Right cardiac atrium (tissue), 5 donors: ENCODE measurements around the gene CNKSR1. TPM values are rescaled to one million over a fixed set of nuclear protein-coding genes. Genes with fewer than 3 reads are reported as not detected.

ENCODE experiments used
- ATAC-seq, 2 donors: fragments of 200-7000 bp; cut with Tn5 transposase; one replicate each; pipeline versions ENCODE4 v1.8.0 to v1.9.1; 2020; ENCODE audit warnings: moderate library complexity in 2 of 2, mild to moderate bottlenecking in 1 of 2
- DNase-seq, 3 donors: peaks; one replicate each; pipeline ENCODE4 v3.0.0-alpha.2; 2020
- H3K27ac ChIP-seq: one replicate; pipeline ENCODE4 v1.5.1; 2013; ENCODE audit warnings: mild to moderate bottlenecking, low read length, control low read depth, moderate library complexity
- H3K27me3 ChIP-seq: one replicate; pipeline ENCODE4 v1.6.1; 2013; ENCODE audit not compliant: control insufficient read depth, insufficient read depth
- H3K4me1 ChIP-seq: one replicate; pipeline ENCODE4 v1.6.1; 2013; ENCODE audit warnings: low read length; ENCODE audit not compliant: control insufficient read depth, insufficient read depth
- H3K4me3 ChIP-seq: one replicate; pipeline ENCODE4 v1.5.1; 2013; ENCODE audit warnings: low read length, control low read depth
- H3K9me3 ChIP-seq: one replicate; pipeline ENCODE4 v1.6.1; 2013; ENCODE audit warnings: low read length; ENCODE audit not compliant: control insufficient read depth
- WGBS: extraction: QIAGEN DNeasy Blood & Tissue Kit; methylation state at CpG from one replicate; pipeline ENCODE4 v1.1.7; 2013; 5-methylcytosine and 5-hydroxymethylcytosine counted together
- intact Hi-C, 4 donors: fragments of 100-400 bp; cut with DNase I; formaldehyde crosslinking; loops; one replicate each; pipeline versions ENCODE4 v1.11.0 to v1.14.0; 2022 to 2023
- polyA plus RNA-seq: library from polyadenylated mRNA; stranded (reverse); fragments of 200-250 nt; gene quantifications from one replicate; pipeline ENCODE4 v1.2.3, GENCODE V29; 2013
- total RNA-seq, 4 donors: library from RNA; stranded (reverse); fragmentation: NEBNext Ultra II Directional; extraction: Animal tissue kit (Norgen Biotek cat#: 25700); gene quantifications; one replicate each; pipeline ENCODE4 v1.2.1, GENCODE V29; 2021
- donor health status: healthy with polysubstance abuse.
- donor health status: DM: no; HTN: yes; CAD: no.
- donor health status: DM: no; HTN: no; CAD: no.
- donor health status: DM: no; HTN: yes; CAD: no; lungs with severe emphysema.
- donor health status: DM: yes; HTN: yes; CAD: no.

The CNKSR1 gene
- total and polyA plus RNA-seq, 5 donors = 0.62 to 1.8 (median 1.3) TPM

GRCh38 chr1:26148887-26149286, 28.4 kb upstream of the CNKSR1 start:
- intact Hi-C loops = loop anchor here (5.0 to 10.0 kb wide), 5 partner anchors 42 to 117 kb away; no protein-coding TSS in a partner anchor
- DNase-seq (no peak), ATAC-seq (no peak)

DNA sequence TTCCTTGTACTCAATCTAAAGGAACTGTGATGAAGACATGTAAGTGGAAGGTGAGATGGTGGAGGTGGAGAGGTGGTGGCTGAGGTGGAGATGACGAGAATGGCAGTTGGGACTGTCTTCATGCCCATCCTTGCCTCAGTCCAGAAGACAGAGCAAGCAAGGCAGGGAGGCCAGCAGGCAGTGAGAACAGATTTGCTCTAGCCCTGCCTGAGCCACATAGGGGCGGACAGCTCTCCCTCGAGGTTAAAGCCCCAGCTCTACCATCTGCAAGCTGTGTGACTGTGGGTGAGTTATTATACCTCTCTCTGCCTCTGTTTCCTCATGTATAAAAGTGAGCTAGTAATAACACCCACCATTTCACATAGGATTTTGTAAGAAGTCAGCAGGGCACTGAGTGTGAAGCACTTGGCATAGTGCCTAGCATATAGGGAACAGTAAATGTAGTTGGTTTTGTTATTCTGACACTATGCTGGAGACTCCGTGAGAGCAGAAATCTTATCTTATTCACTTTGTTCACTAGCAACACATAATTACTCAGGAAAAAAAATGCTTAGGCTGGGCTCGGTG, 23.2 kb upstream of the CNKSR1 start:
- no peaks in the 10 kb centered on the region for H3K9me3 ChIP-seq
- intact Hi-C loops = no loop called here
- WGBS = 50% methylated on average over 5 of the region's 5 CpGs
- ATAC-seq (no peak), DNase-seq (no peak)
- no peak overlapping the region for H3K27ac ChIP-seq
- no peaks in the 10 kb centered on the region for H3K27me3 ChIP-seq
- peaks cover 12% of the 10 kb centered on the region for H3K4me1 ChIP-seq
- H3K4me3 ChIP-seq = no peak overlapping the region

More at GRCh38 chr1:26148887-26149286, 28.4 kb upstream of the CNKSR1 start:
- Histone ChIP-seq H3K27me3 (no peaks in the 10 kb centered on the region), H3K4me3 (no peak overlapping the region), H3K9me3 (no peaks in the 10 kb centered on the region), H3K27ac (no peak overlapping the region), H3K4me1 (no peaks in the 10 kb centered on the region)

- Histone ChIP-seq H3K9me3 (no peaks in the 10 kb centered on the region), H3K4me1 (peaks cover 15% of the 10 kb centered on the region), H3K27me3 (no peaks in the 10 kb centered on the region), H3K4me3 (no peak overlapping the region), H3K27ac (peak overlapping the region; percentile 57)
- peak; percentile 50 to 74 for ATAC-seq
- DNase-seq = peak in 1 of 3 donors; percentile 72
- WGBS = 27% methylated on average over 9 of the region's 9 CpGs
- intact Hi-C loops = loop anchor here in 2 of 4 donors (5.0 kb wide), 2 partner anchors 42 to 117 kb away; partner anchors contain the start of gene PDIK1L (in 1 of the 2)
These were observed 22.5 kb upstream of the CNKSR1 start for GRCh38 chr1:26154750-26155149.

DNA sequence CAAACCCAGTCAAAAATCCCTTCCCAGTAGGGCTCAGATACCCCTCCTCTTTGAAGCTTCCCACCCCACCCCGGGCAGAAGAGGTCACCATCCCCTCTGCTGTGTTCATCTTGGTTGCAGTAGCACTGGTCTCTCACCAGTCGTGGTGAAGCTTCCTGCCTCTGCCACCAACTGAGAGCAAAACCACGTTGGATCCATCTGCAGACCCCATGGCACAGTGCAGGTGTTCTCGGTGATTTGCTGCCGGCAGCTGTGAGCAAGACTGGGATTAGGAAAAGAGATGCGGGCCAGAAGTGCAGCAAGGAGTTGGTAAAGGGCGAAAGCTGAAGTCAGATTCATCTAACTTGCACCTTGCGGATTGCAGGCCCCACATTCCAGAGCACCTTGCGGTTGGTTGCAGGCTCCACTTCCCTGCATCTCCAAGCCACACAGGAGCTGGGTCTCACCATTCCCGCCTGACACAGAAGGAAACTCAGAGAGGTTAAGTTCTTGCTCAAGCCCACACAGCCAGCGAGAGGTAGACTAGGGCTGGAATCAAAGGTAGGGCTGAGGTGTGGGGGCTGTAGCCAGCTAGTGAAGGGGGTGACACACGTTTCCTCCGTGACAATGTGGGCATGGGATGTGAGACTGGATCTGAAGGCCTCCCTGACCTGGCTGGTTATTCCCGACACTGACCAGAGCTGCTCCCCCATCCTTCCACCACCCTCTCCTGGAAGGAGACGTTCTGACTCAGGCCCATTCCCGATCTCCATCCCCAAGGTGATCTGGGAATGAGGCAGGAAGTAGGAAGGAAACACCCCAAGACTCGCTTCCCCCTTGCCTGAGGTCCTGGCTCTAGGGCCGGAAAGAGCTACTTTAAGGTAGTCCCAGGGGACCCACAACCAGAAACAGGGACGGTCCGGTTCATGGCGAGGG, 21.7 kb upstream of the CNKSR1 start:
- H3K4me3 ChIP-seq = peak overlapping the region; percentile 46
- 49% methylated on average over 21 of the region's 21 CpGs for WGBS
- H3K4me1 ChIP-seq = peaks cover 15% of the 10 kb centered on the region
- intact Hi-C loops = loop anchor here in 2 of 4 donors (5.0 kb wide), 2 partner anchors 43 to 118 kb away; partner anchors contain the start of gene PDIK1L (in 1 of the 2)
- H3K27ac ChIP-seq = peak overlapping the region; percentile 57
- ATAC-seq (peak in 1 of 2 donors; percentile 42), DNase-seq (peak in 1 of 3 donors; percentile 16)
- no peaks in the 10 kb centered on the region for H3K9me3 ChIP-seq
- H3K27me3 ChIP-seq = no peaks in the 10 kb centered on the region

DNA sequence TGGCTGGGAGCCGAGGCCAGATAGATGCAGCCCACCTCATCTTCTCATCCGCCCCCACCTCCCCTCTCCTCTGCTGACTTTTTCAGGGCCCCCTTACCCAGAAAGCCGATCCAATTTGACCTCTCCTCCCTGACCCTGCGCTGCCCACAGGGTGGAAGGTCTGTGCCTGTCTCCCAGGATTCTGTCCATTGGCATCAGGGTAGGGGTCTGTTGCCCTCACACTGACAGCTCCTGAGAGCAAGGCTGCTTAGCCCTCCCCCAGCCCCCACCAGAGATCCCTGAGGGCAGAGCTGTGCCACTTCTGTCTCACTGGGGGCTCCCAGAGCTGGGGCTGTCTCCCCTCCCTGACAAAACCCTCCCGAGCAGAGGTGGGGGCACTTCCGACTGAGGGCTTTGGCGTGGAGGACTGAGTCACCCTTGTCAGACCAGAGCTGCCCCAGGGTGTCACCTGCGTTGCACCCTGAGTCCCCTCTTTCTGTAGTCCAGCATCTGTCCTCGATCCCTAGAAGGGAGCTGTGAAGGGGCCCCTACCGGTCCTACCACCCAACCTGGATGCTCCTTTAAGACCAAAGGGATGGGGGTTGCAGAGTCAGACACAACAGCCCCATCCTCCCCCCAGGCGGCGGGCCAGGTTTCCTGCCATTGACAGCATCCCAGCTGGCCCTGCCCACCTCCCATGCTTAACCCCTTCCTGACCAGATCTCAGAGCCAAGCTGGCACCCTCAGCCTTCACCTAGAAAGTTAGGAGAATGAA, 20.8 kb upstream of the CNKSR1 start:
- peak overlapping the region; percentile 34 for H3K27ac ChIP-seq
- H3K4me3 ChIP-seq = peak overlapping the region; percentile 46
- H3K27me3 ChIP-seq = no peaks in the 10 kb centered on the region
- peak; percentile 58 to 88 (median 88) for DNase-seq
- ATAC-seq = peak; percentile 12 to 38
- WGBS = 17% methylated on average over 12 of the region's 12 CpGs
- peaks cover 15% of the 10 kb centered on the region for H3K4me1 ChIP-seq
- no peaks in the 10 kb centered on the region for H3K9me3 ChIP-seq
- intact Hi-C loops = loop anchor here in 2 of 4 donors (5.0 kb wide), 2 partner anchors 44 to 119 kb away; partner anchors contain the start of gene PDIK1L (in 1 of the 2)

GRCh38 chr1:26158271-26158907, 18.9 kb upstream of the CNKSR1 start:
- Histone ChIP-seq H3K4me3 (peak overlapping the region; percentile 43), H3K27me3 (no peaks in the 10 kb centered on the region), H3K27ac (peak overlapping the region; percentile 97), H3K4me1 (peaks cover 15% of the 10 kb centered on the region), H3K9me3 (no peaks in the 10 kb centered on the region)
- DNase-seq (no peak), ATAC-seq (no peak)
- intact Hi-C loops = loop anchor here in 2 of 4 donors (5.0 kb wide), 2 partner anchors 46 to 121 kb away; partner anchors contain the start of gene PDIK1L (in 1 of the 2)
- WGBS = 66% methylated on average over 5 of the region's 5 CpGs

DNA sequence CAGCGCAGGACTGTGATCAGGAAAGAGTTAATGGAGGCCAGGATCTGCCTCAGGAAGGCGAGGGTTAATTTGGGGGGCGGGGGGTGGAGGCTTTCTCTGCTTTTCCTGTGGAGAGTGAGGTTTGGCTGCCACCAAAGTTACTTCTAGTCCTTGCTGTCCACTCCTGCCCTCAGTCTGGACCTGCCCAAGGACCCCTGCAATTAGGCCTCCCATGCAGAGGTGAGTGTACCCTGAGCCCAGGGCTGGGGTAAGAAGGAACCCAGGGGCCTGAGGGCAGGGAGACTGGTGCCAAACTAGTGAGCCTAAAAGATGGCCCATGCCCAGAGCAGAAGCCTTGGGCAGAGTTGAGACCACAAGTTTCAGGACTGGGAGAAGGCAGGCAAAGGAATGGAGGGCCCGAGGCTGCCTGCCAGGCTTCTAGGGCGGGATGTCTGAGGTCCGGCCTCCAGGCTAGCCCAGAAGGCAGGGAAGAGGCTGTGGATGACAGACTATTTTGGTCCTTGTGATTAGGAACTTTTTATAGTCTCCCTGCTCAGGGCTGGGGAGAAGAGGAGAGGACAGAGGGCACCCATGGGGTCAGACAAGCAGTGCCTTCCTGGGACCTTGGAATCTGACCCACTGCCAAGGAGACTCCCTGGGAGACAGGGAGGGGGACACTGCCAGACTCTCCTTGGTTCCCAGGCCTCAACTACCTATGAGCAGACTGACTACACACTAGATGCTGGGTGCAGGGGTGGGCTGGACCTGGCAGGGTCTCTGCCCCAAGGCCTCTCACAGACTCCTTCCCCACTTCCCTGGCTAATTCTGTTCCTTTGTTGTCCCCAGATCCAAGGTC, 18.2 kb upstream of the CNKSR1 start, which contains the start of gene FAM110D:
TSS of gene FAM110D (plus strand) at position 172 of the 835 bp plus-strand sequence. CDS start 2,213 bp downstream, outside the sequence.
- ATAC-seq = peak; percentile 21 to 51
- Histone ChIP-seq H3K27me3 (no peaks in the 10 kb centered on the region), H3K4me3 (peak within 1 kb of the TSS; percentile 43), H3K9me3 (no peaks in the 10 kb centered on the region), H3K27ac (peak within 1 kb of the TSS; percentile 97), H3K4me1 (peaks cover 15% of the 10 kb centered on the region)
- peak; percentile 32 to 79 (median 65) for DNase-seq
- intact Hi-C loops = loop anchor here in 2 of 4 donors (5.0 kb wide), 2 partner anchors 47 to 122 kb away; partner anchors contain the start of gene PDIK1L (in 1 of the 2)
- 24% methylated on average over 6 of the region's 6 CpGs for WGBS

DNA sequence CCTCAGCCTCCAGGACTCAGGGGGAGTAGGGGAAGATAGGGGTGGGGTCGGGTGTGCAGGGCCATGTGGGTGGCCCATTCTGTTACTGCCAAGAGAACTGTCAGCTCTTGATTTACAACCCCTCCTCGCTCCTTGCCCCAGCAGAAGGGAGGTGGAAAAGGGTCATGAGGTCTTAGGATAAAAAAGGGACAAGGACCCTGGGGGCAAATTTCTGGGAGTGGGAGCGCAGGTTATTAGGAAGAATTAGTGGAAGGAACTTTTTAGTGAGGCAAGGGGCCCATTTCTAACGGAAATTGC, 17.6 kb upstream of the CNKSR1 start:
- no peak for ATAC-seq
- peak overlapping the region; percentile 97 for H3K27ac ChIP-seq
- intact Hi-C loops = loop anchor here (5.0 to 10.0 kb wide), 4 partner anchors 47 to 165 kb away; partner anchors contain the start of genes PDIK1L (in 3 of the 4) and CEP85 (in 1 of the 4)
- H3K9me3 ChIP-seq = no peaks in the 10 kb centered on the region
- peaks cover 15% of the 10 kb centered on the region for H3K4me1 ChIP-seq
- WGBS = 52% methylated on average over 4 of the region's 4 CpGs
- no peak for DNase-seq
- peak overlapping the region; percentile 43 for H3K4me3 ChIP-seq
- no peaks in the 10 kb centered on the region for H3K27me3 ChIP-seq

- intact Hi-C loops = loop anchor here in 3 of 4 donors (5.0 to 10.0 kb wide), 3 partner anchors 48 to 164 kb away; partner anchors contain the start of genes PDIK1L (in 2 of the 3) and CEP85 (in 1 of the 3)
- peak overlapping the region; percentile 54 for H3K27ac ChIP-seq
- peaks cover 11% of the 10 kb centered on the region for H3K4me1 ChIP-seq
- H3K9me3 ChIP-seq = no peaks in the 10 kb centered on the region
- no peaks in the 10 kb centered on the region for H3K27me3 ChIP-seq
- peak; percentile 12 to 34 for ATAC-seq
- WGBS = 32% methylated on average over 18 of the region's 18 CpGs
- peak; percentile 26 to 69 (median 67) for DNase-seq
- H3K4me3 ChIP-seq = peak overlapping the region; percentile 32
These were observed 16.5 kb upstream of the CNKSR1 start for GRCh38 chr1:26160527-26161414.
